GM18502 (cell line): ENCODE measurements around the gene CSMD2.

Experiments used
- ATAC-seq: cut with Tn5 transposase; IDR thresholded peaks from one replicate; pipeline ENCODE4 v1.9.1; 2021; ENCODE audit warnings: mild to moderate bottlenecking; ENCODE audit not compliant: unreplicated experiment, poor library complexity

Gene CSMD2

DNA sequence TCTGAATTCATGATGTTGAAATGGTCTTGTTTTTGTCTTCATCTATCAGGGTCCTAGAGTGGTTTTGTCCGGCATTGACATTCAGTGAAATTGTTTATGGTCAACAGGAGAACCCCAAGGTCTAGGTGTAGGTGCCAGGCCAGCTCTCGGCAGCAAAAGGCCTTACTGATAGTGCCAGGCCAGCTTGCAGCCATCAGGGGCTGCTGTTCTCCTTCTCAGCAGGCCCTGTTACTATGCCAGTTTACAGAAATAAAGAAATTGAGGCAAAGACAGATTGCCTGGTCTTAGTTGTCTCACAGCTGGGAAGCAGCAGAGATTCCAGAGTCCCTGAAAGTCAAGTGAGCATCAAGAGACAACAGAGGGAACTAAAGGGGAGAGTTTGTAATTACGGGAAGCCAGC is 289.2 kb downstream of the CSMD2 start:
- ATAC-seq: no peak

DNA sequence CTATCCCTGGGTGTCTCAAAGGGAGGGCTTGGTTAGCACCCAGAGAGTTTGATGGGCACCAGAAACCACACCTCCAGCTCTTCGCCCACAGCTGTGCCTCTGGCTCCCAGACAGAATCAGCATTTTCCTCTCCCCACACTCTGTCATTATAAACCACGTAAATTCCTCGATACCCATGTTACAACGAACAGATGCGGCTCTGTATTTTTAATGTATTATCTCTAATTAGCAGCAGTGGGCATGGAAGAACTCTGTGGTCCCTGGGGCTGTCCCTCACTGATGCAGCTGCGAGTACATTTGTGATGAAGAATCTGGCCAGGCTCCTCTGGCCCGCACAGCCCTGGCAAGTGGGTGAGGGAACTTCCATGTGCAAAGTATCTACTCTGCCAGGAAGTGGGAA is 290.4 kb downstream of the CSMD2 start:
- ATAC-seq: no peak

- no peak for ATAC-seq
Measured at GRCh38 chr1:33872683-33873082, 292.3 kb downstream of the CSMD2 start.

DNA sequence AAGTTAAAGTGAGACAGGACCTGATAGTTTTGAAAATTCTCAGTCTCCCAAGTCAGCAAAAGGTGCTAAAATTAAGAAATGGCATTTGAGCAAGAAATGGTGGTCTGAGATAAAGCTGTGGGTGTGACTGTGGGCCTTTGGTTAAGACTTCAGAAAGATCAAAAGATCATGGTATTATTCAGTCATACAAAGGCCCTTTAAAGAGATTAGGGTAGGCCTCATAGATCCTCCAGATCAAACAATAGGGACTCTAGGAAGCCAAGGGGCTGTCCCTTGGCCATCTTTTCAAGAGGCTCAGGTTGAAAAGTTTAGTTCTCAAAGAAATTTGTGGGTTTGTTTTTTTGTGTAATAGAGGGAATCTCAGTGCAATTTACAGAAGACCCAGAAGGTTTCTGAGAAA is 292.8 kb downstream of the CSMD2 start:
- ATAC-seq: no peak

DNA sequence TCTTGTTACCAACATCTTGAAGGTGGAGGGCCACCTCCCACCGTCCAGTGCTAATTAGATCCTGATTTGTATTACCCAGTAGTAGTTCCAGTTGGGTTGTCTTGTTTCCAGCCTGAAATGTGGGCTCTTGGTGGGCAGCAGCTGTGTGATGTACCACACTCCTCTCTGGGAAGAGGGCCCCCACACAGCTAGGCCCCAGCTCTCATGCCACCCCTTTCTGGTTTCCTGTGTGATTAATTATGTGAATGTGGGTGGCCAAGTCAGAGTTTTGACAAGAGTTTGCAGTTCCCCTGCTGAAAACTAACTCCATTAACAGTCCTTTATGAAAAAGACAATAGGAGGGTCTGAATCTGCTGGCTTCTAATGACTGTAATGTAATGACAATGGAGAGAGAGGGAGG is 297.3 kb downstream of the CSMD2 start:
- no peak for ATAC-seq

- ATAC-seq: no peak
Measured at GRCh38 chr1:33866281-33866680, 298.7 kb downstream of the CSMD2 start.

GRCh38 chr1:33864460-33865389 is 300.3 kb downstream of the CSMD2 start:
- ATAC-seq: no peak

- ATAC-seq: no peak
Measured at GRCh38 chr1:33863779-33864178, 301.3 kb downstream of the CSMD2 start, which contains the start of gene HMGB4. TSS of gene HMGB4 (plus strand) at chr1:33864079. CDS start at chr1:33864192, 113 bp downstream.

GRCh38 chr1:33860671-33861070 is 304.4 kb downstream of the CSMD2 start:
- ATAC-seq: no peak

DNA sequence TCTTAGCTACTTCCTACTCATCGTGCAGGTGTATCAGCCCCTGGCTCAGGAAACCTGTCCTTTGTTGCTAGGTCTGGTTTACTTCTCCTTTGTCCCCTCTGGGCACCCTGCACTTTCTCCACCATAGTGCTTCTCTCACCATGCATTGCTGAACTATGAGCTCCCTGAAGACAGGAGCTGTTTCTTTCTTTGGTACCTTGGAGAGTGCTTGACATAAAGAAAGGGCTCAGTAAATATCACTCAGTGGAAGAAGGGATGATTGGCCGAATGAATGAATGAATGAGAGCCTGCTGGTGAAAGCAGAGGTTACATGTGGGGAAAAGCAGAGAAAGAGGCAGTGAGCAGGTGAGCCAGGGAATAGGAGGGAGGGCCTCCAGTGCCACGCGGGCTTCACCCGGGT is 310.9 kb downstream of the CSMD2 start:
- no peak for ATAC-seq

- no peak for ATAC-seq
Measured at GRCh38 chr1:33853431-33853830, 311.6 kb downstream of the CSMD2 start.

DNA sequence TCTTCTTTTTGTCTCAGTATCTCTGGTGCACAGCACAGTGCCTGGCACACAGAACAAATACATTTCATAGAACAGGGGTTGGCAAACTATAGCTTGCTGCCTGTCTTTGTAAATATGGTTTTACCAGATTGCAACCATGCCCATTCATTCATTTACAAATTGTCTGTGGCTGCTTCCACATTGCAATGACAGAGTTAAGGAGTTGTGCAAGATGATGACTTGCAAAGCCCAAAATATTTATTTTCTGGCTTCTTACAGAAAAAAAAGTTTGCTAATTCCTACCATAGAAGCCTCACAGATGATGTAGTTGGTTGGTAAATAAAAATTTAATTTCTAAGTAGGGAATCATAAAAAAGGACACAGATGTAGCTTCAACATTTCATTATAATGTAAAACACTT is 312.3 kb downstream of the CSMD2 start:
- ATAC-seq: no peak

GRCh38 chr1:33850481-33850880 is 314.5 kb downstream of the CSMD2 start:
- no peak for ATAC-seq

- no peak for ATAC-seq
Measured at GRCh38 chr1:33849211-33849610, 315.8 kb downstream of the CSMD2 start.

DNA sequence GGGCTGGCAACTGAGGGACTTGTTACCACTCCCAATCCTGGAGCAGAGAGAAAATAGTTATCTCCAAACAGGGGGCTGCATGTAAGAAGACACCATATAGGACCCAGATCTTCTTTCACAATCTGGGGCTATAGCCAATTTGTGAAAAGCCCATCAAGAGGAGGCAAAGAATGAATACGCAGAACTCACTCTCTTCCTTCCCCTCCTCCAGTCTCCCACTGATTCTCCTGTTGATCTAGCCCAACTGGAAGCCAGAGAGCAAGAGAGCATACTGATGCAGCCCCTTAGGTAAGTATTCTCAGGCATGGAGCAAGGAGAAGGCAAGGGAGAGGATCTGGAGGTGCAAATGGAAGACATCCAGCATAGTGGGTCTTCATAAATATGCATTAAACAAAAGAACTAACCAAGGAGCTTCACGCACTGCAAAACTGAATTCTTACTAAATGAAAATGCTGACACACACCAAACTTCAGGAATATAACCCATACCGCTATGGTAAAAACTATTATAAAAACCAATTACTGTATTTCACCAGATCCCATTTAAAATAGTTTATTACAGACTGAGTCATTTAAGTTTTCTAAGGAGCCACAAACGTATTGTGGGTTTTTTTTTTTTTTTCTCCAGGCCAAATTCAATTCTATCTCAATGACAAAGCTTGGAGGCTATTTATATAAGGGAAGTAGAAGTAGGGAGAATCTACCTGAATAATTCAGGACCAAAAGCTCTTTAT is 316.7 kb downstream of the CSMD2 start:
- ATAC-seq: no peak

DNA sequence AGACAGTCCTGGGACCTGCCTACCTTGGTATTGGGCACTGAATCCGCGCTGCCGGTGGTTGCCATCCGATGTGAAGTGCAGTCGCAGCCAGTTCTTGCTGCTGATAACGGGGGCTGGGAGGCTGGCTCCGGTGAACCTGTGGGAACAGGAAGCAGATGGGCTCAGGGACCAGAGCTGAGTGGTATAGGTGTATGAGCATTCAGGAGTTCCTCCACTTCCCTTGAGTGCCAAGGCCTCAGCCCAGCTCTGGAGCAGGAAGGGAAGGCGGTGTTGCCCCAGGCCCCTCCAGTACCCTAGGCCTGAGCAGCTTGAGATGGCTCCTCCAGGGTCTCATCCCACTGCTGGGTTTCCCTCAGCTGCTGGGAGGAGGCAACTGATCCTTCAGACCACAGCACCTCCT is 318.2 kb downstream of the CSMD2 start:
- no peak for ATAC-seq

DNA sequence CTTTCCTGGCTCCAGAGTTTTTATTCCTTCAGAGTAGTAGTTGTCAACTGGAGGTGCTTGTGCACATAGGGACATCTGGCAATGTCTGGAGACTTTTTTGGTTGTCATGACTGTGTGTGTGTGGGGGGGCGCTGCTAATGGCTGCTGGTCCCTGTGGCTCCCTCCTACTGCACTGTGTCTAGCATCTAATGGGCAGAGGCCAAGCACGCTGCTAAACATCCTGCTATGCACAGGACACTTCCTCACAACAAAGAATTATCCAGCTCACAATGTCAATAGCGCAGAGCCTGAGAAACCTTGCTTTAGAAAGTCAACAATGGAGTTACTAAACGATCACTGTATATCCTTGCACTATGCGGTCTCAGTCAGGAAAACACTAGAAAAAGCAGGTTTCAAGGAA is 320.9 kb downstream of the CSMD2 start:
- no peak for ATAC-seq

DNA sequence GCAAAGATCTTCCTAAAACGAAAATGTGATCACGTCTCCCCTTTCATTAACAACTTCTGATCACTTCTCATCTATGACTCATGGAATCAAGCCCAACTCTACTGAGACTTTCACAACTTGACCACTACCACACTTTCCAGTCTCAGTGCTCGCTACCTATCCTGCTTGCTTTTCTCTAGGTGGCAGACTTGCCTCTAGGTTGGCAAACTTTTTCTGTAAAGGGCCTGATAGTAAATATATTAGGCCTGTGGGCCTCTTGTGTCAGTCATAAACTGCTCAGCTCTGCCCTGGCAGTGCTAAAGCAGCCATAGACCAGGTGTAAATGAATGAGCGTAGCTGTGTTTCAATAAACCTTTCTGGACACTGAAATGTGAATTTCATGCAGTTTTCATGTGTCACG is 322.7 kb downstream of the CSMD2 start:
- no peak for ATAC-seq

DNA sequence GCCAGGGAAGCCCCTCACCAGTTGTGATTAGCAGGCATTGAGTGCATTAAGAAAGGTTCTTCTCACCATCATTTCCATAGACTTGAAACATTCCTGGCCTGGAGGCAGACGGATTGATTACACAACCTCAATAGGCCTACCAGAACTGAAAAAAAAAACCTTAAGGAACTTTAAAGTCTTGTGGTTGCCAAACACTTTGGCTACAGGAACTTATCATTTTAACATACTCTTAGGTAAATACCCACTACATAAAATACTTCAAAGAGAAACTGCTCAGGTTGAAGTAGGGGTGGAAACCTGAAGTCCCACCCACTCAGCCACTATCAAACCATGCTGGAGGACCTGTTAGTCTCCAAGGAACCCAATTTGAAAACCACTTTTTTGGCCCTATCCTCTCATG is 323.5 kb downstream of the CSMD2 start:
- ATAC-seq: no peak

DNA sequence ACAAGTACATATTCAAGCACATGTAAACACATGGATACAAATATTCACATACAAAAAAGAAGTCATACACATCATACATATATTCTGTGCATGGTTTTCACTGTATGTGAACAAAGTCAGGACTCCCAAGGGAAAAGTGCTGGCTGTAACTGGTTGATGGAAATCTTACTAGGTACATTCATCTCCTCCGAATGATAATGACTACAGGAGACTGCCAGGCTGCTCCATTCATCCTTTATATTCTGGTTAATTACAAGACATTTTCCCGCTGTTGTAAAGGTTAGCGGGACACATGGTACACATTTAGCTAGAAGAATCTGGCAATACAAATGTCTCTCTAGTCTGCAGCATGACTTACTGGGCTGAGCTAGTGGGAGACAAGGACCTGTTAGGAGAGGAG is 327.4 kb downstream of the CSMD2 start:
- no peak for ATAC-seq

GRCh38 chr1:33836911-33837310 is 328.1 kb downstream of the CSMD2 start:
- ATAC-seq: no peak

DNA sequence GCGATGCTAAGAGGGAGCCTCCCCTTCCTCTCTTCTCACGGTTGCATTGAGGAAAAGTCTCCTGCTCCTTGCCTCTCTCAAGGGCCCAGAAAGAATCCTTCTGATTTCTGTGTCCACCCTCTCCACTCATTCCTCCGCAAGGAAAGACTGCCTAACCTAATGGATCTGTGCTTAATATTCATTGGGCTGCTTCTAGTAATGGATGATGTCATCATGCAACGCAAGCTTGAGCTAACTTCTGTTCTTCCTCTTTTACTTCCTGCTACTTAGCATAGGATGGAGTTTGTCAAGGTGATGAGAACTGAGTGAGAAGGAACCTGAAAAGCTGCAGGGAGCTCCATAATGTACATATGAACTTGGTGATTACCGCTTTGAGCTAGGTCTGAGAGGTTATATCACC is 336.4 kb downstream of the CSMD2 start:
- ATAC-seq: no peak
